Activated gamma-delta T cell treated with anti-CD3 and anti-CD28 coated beads, Interleukin-2, amount 50 U/mL, for 16 hours (primary cell): ENCODE results near the gene EP400.

ENCODE experiments used
- DNase-seq: peaks from one replicate; pipeline ENCODE4 v3.0.0-alpha.2; 2020; ENCODE audit warnings: low read depth

The EP400 gene

GRCh38 chr12:131949431-131950181, at the start of gene EP400:
TSS of gene EP400 (plus strand) at chr12:131949942. CDS start at chr12:131960620, 10,678 bp downstream.
- peak; percentile 91 for DNase-seq

DNA sequence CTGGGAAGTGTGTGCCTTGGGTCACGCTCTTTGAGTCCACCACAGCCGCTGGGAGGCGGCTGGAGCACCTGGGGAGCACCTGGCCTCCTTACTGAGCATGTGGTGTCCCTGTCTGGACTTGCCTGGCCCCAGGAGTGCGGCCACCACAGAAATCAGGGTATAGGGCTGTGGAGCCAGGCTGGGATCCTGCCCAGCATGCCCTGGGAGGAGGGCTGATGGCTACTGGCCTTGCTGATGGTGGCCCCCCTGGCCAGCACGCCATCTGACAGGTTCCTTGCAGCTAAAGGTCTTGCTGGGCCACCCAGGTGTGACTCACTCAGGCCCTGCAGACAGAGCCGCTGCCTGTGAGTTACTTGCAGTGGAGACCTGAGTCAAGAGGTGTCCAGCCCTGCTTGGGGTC, 49.3 kb upstream of the EP400 start:
- no peak for DNase-seq

DNA sequence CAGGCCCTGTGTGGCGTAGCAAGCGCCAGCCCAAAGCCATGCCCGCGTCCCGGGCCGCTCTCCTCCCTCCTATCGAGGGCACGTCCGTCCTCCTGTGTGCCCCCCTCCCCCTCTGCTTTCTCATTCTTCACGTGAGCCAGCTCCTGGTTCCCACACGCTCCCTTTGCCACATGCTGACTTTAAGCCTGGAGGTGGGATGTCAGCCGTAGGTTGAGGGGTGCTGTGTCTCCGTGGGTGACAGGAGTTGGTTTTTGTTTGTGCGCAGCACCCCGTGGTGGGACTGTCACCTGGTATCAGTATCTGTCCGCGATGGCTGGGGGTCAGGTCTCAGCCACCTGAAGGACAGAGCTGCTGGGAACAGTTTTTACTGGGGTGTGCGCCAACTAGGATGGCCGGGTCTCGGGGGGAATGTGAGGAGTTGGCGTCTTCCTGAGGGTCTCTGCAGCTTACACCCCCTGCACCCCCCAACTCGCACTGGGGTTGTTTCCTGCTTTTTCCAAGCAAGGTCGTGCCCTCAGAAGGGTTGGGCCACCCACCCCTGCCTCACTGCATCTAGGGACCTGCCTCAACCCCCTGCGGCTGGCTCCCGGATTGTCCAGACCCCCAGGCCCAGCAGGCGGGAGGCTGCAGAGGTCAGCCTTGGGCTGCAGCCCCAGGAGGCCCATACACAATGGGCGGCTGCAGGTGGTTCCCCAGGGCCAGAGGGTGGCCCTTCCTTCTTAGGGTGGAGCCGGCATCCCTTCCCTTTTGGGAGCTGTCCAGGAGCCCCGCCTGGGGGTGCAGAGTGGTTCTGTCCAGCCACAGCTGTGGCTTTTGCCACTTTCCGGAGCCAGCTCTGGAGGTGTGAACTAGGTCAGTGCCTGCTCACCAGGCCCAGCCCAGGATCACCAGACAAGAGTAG, 48.1 kb upstream of the EP400 start:
- no peak for DNase-seq

- DNase-seq = no peak
These were observed 47.2 kb upstream of the EP400 start for GRCh38 chr12:131902332-131903241.

- no peak for DNase-seq
These were observed 46.2 kb upstream of the EP400 start for GRCh38 chr12:131903270-131904255.

DNA sequence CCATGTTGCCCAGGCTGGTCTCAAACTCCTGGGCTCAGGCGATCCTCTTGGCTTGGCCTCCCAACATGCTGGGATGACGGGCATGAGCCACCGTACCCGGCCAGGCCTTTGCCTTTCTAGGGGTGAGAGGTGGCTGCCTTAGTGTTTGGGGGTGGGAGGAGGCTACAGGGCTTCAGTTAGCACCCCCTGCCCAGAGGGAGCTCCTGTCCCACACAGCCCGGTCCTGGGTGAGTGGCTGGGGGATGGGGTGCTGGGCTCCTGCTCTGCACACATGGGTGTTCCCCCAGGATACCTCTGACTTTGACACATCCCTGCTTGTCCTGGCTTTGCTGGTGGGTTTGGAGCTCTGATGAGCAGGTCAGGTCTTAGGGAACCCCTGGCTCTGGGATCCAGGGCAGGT, 45.4 kb upstream of the EP400 start:
- DNase-seq = no peak

DNA sequence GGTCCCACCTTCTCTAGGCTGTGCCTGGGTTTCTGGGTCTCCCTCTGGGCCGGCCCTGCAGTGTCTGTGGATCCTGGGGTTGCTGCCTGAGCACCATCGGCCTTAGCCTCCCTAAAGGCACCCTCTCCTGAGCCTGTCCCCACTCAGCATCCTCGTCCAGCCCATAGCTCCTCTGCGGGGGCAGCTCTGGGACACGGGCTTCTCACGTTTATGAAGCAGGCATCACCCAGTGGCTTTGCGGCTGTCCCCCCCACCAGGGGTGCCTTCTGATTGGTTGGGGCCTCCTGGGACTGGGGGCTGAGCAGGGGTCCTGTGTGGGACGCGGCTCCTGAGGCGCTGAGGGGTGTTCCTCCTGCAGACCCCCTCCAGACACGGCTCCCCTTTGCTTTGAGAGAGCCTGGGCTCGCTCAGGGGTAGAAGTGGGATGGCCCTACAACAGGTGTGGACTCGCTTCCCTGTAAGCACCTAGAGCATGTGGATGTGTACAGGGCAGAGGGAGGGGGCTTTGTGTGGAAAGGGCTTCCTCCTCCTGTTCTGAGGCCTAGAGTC, 44.6 kb upstream of the EP400 start:
- no peak for DNase-seq

DNA sequence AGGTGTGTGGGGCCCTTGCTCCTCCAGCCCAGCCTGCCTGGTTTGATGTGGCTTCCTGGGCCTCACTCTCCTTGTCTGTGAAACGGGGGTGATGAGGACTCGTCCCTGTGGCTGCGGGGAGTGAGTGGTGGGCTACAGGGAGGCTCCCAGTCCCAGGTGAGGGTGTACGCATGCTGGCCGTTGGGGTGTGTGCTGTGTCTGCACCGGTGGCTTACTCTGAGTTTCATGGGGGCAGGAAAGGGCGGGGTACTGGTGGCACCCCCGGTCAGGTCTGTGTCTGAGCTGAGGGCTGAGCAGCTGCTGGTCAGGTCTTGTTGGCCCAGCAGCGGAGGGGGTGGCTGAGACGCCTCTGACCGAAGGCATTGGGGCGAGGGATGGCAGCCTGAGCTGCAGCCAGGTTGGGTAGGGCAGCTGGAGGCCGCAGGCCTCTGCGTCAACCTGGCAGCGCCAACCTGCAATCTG, 44.1 kb upstream of the EP400 start:
- no peak for DNase-seq

GRCh38 chr12:131907379-131908091, 42.2 kb upstream of the EP400 start:
- DNase-seq = no peak

GRCh38 chr12:131908092-131909080, 41.4 kb upstream of the EP400 start:
- DNase-seq = no peak

DNA sequence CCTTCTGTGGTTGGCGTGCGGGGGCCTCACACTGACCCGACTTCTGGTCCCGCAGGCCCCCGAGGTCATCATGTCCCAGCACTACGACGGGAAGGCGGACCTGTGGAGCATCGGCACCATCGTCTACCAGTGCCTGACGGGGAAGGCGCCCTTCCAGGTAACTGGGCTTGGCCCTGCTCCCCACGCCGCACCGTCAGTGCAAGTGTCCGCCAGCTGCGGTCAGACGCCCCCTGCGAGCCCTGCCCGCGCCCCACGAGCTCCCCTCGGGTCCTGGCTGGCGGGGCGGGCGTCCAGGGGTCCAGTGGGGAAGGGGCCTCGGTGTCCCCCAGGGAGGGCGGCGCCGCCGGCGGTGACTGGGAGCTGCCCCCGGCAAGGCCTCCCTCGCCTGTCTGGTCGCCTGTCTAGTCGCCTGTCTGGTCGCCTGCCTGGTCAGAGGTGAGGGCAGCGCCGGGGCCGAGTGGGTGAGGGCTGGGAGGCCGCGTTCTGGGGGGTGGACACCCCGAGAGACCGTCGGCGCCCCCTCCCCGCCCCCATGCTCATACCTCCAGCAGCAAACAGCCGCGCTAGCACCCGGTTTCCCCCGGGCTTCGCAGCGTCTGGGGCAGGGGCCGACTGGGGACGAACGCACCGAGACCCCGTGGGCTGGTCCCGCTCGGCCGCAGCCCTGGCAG, 40.5 kb upstream of the EP400 start:
- no peak for DNase-seq

DNA sequence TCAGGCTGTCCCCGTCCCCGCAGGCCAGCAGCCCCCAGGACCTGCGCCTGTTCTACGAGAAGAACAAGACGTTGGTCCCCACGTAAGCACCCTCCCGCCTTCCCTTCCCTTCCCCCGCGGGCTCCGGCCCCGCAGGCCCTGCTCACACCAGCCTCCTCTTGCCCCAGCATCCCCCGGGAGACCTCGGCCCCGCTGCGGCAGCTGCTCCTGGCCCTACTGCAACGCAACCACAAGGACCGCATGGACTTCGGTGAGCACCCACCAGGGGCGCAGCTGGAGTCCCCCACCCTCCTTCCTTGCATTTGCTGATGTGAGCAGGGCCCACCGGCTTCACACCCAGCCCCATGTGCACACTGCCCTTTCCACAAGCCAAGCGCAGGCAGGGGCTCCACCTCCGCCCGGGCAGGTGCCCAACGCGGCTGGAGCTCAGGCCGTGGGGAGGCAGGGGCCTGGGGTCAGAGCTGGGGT, 40.0 kb upstream of the EP400 start:
- DNase-seq = no peak

DNA sequence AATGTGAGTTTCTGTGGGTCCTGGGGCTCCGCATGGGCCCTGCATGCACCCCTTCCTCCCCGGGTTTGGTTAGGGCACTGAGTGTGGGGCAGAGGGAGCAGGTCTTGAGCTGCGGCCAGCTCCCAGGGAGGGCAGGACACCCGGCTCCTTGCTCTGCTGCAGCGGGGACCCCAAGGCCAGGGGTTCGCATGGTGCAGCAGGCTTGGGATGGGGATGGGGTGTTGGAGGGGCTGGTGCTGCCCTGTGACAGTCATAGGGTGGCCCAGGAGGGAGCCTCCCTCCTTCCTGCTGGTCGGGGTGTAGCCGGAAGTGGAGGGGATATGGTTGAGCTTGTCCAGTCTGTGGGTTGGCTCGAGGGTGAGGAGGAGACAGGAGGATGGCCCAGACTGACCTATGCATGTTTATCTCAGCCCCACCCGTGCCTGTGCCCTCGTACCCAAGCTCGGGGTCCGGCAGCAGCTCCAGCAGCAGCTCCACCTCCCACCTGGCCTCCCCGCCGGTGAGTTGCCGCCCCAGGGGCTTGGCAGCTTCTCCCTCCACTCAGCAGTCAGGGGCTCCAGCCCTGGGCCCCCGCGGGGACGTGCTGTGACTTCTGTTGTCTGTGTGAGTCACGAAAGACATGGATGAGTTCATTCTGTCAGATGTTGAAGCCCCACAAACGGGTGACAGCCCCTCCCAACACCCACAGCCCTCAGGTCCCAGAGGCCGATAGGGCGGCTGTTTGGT, 39.3 kb upstream of the EP400 start:
- DNase-seq = no peak

DNA sequence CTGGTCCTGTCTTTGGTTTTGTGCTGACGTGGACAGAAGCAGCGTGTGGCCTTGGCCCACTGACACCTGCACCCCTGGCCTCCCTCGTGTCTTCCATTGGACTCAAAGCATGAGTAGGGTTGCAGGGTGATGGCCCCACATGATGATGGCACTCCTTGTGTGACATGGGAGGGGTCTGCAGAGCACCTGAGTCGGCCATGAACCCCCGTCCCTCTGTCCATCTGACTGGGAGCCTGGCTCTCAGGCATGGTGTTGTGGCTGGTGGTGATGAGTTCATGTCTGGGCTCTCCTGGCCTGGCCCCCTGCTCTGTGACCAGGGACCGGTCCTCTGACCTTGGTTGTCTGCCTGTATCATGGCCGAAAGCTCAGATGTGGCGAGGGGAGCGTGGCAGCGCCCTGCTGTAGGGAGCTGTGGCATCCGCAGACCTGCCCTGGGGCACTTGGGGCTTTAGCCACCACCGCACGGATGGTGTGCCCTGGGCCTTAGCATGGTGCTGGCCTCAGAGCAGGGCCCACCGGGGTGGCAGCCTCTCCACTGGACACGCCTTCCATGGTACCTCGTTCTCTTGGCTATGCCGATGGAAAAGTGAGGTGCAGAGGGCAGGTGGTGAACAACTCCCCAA, 38.6 kb upstream of the EP400 start:
- DNase-seq = no peak

GRCh38 chr12:131911851-131912477, 37.8 kb upstream of the EP400 start:
- no peak for DNase-seq
